GM10266 (cell line): ENCODE results near the gene OPN1SW.

ENCODE experiments used
- DNase-seq: peaks from one replicate; pipeline ENCODE4 v3.0.0; 2012; ENCODE audit errors: extremely low spot score
- TF ChIP-seq, protein P1 (sequence below): IDR thresholded peaks from 2 replicates; pipeline ENCODE4 v1.5.1; 2012; ENCODE audit warnings: mild to moderate bottlenecking, low read depth; ENCODE audit not compliant: control insufficient read depth, insufficient read depth; ENCODE audit errors: missing control alignments

OPN1SW gene

DNA sequence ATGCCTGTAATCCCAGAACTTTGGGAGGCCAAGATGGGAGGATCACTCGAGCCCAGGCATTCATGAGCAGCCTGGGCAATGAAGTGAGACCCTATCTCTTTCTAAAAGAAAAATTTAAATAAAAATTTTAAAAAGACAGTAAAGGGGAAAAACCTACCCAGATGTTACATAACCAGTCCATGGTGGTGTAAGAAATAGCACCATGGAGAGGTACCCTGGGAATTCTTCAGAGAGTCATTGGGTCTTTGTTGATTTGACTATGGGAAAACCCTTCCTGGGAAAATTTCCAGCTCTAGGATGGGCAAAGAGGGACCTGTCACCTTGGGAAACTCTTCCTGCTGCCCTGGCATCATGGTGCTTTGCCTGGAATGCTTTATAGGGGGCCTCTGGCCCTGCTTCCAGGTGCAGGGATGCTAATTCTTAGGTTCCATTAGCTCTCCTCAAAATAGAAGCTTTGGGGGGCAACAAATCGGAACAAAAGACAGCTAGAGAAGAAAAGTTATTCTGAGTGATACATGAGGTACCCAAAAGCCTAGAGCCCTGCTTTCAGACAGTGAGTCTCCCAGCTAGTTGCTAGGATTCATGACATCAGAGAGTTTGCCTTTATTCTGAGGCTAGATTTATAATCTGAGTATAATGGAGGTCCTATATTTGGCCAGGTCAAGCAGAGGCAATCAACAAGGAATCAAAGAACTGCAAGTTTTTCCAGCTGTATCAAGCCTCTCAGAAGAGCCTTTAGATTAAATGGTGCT is 26.2 kb upstream of the OPN1SW start:
- TF ChIP-seq, protein P1, sequence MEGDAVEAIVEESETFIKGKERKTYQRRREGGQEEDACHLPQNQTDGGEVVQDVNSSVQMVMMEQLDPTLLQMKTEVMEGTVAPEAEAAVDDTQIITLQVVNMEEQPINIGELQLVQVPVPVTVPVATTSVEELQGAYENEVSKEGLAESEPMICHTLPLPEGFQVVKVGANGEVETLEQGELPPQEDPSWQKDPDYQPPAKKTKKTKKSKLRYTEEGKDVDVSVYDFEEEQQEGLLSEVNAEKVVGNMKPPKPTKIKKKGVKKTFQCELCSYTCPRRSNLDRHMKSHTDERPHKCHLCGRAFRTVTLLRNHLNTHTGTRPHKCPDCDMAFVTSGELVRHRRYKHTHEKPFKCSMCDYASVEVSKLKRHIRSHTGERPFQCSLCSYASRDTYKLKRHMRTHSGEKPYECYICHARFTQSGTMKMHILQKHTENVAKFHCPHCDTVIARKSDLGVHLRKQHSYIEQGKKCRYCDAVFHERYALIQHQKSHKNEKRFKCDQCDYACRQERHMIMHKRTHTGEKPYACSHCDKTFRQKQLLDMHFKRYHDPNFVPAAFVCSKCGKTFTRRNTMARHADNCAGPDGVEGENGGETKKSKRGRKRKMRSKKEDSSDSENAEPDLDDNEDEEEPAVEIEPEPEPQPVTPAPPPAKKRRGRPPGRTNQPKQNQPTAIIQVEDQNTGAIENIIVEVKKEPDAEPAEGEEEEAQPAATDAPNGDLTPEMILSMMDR, result no peak
- DNase-seq, result no peak

DNA sequence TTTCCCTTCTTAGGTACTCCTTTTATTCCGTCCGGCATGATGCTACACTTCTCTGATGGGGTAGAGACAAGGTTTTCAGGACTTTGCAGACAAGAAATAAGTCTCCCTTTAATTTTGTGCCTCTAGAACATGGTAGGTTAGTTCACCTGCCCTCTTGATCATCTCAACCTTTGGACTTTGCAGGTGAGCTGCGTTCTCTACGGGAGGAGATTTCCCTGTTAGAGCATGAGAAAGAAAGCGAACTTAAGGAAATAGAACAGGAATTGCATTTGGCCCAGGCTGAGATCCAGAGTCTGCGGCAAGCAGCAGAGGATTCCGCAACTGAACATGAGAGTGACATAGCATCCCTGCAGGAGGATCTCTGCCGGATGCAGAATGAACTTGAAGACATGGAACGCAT is 25.4 kb upstream of the OPN1SW start:
- TF ChIP-seq, protein P1, result no peak
- no peak for DNase-seq

DNA sequence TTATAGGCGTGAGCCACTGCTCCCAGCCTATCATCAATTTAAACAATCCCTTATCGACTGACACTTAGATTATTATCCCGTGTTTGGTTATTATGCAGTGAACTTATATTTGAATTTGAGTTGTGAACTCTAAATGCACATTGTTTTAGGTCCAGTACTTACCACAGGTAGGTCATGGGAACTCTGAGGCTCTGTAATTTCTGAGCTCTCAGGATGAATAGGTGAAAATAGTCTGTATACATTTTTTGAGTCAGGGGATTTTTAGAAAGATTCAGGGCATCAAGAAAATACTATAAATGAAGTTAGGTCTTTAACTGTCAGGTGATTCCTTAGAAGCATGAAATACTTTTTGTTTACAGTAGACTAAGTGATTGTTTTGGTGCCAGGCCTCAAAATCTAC is 25.0 kb upstream of the OPN1SW start:
- DNase-seq, result no peak
- TF ChIP-seq, protein P1, result no peak

DNA sequence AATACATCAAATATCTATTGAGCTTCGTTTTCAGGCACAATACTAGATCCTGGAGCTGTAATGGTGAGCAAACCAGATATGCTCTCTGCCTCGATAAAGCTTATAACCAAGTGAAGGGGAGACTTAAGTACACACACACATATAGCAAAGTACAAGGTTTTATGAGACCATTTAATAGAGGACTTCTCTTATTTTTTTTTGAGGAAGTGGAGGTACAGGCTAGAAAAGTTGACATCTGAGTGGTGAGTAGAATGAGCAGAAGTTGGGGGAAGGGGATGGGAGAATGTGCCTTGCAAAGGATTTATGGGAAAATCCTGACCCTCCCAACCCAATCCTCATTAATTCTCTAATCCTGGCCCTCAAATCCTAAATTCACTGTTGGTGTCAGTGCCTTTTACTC is 23.9 kb upstream of the OPN1SW start:
- TF ChIP-seq, protein P1, result no peak
- DNase-seq, result no peak

DNA sequence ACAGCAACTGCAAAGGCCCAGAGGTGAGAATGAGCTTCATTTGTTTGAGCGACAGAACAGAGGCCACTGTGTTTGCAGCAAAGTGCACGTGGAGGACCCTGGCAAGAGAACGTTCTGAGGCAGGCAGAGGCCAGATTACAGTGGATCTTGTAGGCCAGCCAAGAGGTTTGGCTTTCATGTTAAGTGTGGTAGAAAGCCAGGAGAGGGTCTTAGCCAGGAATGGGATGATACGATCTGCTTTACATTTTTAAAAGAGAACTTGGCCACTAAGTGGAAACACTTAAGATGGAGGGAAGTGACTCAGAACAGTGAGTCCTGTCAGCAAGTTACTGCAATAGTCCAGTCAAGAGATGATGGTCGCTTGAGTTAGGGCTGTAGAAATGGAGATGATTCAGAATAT is 20.7 kb upstream of the OPN1SW start:
- no peak for DNase-seq
- TF ChIP-seq, protein P1, result no peak

DNA sequence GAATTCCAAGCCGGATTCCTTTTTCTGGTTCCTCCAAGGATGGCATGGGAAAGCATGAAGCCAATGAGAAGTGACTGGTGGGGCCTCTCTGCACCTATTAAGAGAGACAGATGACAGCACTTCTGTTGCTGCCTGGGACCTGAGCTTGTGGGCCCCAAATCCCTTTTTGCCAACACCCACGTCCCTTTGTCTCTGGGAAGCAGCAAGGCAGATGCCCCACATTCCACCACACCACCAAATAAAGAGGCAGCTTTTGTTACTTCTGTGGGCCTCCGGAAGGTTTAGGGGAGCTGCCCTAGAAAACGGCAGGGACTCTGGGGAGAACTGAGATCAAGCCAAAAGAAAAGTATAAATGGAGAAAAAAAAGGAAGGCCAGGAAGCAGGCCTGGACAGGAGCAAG is 19.5 kb upstream of the OPN1SW start:
- TF ChIP-seq, protein P1, result no peak
- no peak for DNase-seq

DNA sequence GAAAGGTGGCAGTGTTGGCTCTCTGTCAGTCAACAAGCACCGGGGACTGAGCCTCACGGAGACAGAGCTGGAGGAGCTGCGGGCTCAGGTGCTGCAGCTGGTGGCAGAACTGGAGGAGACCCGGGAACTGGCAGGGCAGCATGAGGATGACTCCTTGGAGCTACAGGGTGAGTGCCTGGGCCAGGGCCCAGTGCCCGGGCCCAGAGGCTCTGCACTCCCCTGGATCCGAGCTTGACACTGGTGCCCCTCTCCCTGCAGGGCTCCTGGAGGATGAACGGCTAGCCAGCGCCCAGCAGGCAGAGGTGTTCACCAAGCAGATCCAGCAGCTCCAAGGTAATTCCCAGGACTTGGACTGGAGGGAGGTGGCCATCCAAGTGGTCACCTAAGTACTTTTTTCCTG is 18.8 kb upstream of the OPN1SW start:
- no peak for DNase-seq
- TF ChIP-seq, protein P1, result no peak
